GM12891 (cell line): ENCODE data around the gene SIGLEC9.

Experiments
- POLR2A ChIP-seq: IDR thresholded peaks from 2 replicates; pipeline ENCODE4 v1.6.1; 2011; ENCODE audit warnings: low read depth, low read length, control low read depth
- POLR2AphosphoS5 ChIP-seq: IDR thresholded peaks from 2 replicates; pipeline ENCODE4 v1.6.1; 2011; ENCODE audit warnings: low read depth, low read length, control low read depth
- SPI1 ChIP-seq: IDR thresholded peaks from 2 replicates; pipeline ENCODE4 v1.6.1; 2011; ENCODE audit warnings: low read depth, low read length, control low read depth
- TAF1 ChIP-seq: IDR thresholded peaks from 2 replicates; pipeline ENCODE4 v1.6.1; 2011; ENCODE audit warnings: low read depth, low read length, control low read depth

- TF ChIP-seq POLR2AphosphoS5 (peak; percentile 79; the same call in 1 of the 2 replicates), POLR2A (no peak), SPI1 (peak; percentile 66), TAF1 (peak; percentile 57; the same call in 1 of the 2 replicates)
Measured at GRCh38 chr19:51108066-51108804, 16.5 kb upstream of the SIGLEC9 start, which contains the start of gene CTU1.
